ENCODE results near the gene ING1. TPM values are rescaled to one million over a fixed set of nuclear protein-coding genes. Genes with fewer than 3 reads are reported as not detected.
A peak's percentile ranks its signal among the peaks of the same experiment; 100 is the strongest.
"Not testable (repeated sequence)": the region's sequence is repeated elsewhere in the genome, so short reads cannot be mapped to it uniquely, and the experiment has no call there.

Gene ING1
- 13.4 and 19.1 TPM in 2 replicates for total RNA-seq

- no peaks in the 10 kb centered on the region for H3K27me3 ChIP-seq (ENCODE audit: control insufficient read depth, insufficient read depth, low read length)
- FAIRE-seq, result no peak
- DNase-seq (ENCODE audit: low read depth), result no peak
These were observed at the start of gene ING1 for GRCh38 chr13:110713642-110713952. Gene ING1, plus strand, starts transcription at chr13:110713700. Its CDS starts 450 bp downstream, at chr13:110714150.

GRCh38 chr13:110664041-110664440, 49.5 kb upstream of the ING1 start:
- no peaks in the 10 kb centered on the region for H3K27me3 ChIP-seq (ENCODE audit: control insufficient read depth, insufficient read depth, low read length)
- TF ChIP-seq CTCF (IDR thresholded peaks at IDR 0.05; ENCODE audit: insufficient read depth, low read length, severe bottlenecking), result no peak
- DNase-seq (ENCODE audit: low read depth), result no peak
- H3K4me3 ChIP-seq (ENCODE audit: low read depth, low read length), result no peak overlapping the region
- no peak for FAIRE-seq
- peaks cover 21% of the 10 kb centered on the region for H3K36me3 ChIP-seq (ENCODE audit: control insufficient read depth, insufficient read depth, low read length)

More at GRCh38 chr13:110713642-110713952, at the start of gene ING1:
- Histone ChIP-seq H3K4me3 (ENCODE audit: low read depth, low read length) (peak within 1 kb of the TSS; percentile 80), H3K36me3 (ENCODE audit: control insufficient read depth, insufficient read depth, low read length) (no peaks in the 10 kb centered on the region)
- TF ChIP-seq CTCF (IDR thresholded peaks at IDR 0.05; ENCODE audit: insufficient read depth, low read length, severe bottlenecking), result no peak

- no peak overlapping the region for H3K4me3 ChIP-seq (ENCODE audit: low read depth, low read length)
- H3K36me3 ChIP-seq (ENCODE audit: control insufficient read depth, insufficient read depth, low read length), result peaks cover 21% of the 10 kb centered on the region
- DNase-seq (ENCODE audit: low read depth) (no peak), FAIRE-seq (no peak)
- no peaks in the 10 kb centered on the region for H3K27me3 ChIP-seq (ENCODE audit: control insufficient read depth, insufficient read depth, low read length)
- no peak for TF ChIP-seq CTCF (IDR thresholded peaks at IDR 0.05; ENCODE audit: insufficient read depth, low read length, severe bottlenecking)
These were observed 48.8 kb upstream of the ING1 start for GRCh38 chr13:110664673-110665072.

GRCh38 chr13:110665491-110666254, 47.8 kb upstream of the ING1 start:
- DNase-seq (ENCODE audit: low read depth), result no peak
- Histone ChIP-seq H3K36me3 (ENCODE audit: control insufficient read depth, insufficient read depth, low read length) (peaks cover 21% of the 10 kb centered on the region), H3K27me3 (ENCODE audit: control insufficient read depth, insufficient read depth, low read length) (no peaks in the 10 kb centered on the region), H3K4me3 (ENCODE audit: low read depth, low read length) (no peak overlapping the region)
- no peak for TF ChIP-seq CTCF (IDR thresholded peaks at IDR 0.05; ENCODE audit: insufficient read depth, low read length, severe bottlenecking)
- FAIRE-seq, result peak; percentile 32

GRCh38 chr13:110666255-110666533, 47.3 kb upstream of the ING1 start:
- Histone ChIP-seq H3K36me3 (ENCODE audit: control insufficient read depth, insufficient read depth, low read length) (peaks cover 21% of the 10 kb centered on the region), H3K4me3 (ENCODE audit: low read depth, low read length) (no peak overlapping the region), H3K27me3 (ENCODE audit: control insufficient read depth, insufficient read depth, low read length) (no peaks in the 10 kb centered on the region)
- FAIRE-seq, result no peak
- TF ChIP-seq CTCF (IDR thresholded peaks at IDR 0.05; ENCODE audit: insufficient read depth, low read length, severe bottlenecking), result no peak
- no peak for DNase-seq (ENCODE audit: low read depth)

- H3K36me3 ChIP-seq (ENCODE audit: control insufficient read depth, insufficient read depth, low read length), result peaks cover 7% of the 10 kb centered on the region
These were observed 44.5 kb upstream of the ING1 start for GRCh38 chr13:110669036-110669435.

GRCh38 chr13:110669814-110670213, 43.7 kb upstream of the ING1 start:
- H3K36me3 ChIP-seq (ENCODE audit: control insufficient read depth, insufficient read depth, low read length); H3K4me3 ChIP-seq (ENCODE audit: low read depth, low read length); DNase-seq (ENCODE audit: low read depth); FAIRE-seq; H3K27me3 ChIP-seq (ENCODE audit: control insufficient read depth, insufficient read depth, low read length): not testable (repeated sequence)

More at GRCh38 chr13:110669036-110669435, 44.5 kb upstream of the ING1 start:
- no peak overlapping the region for H3K4me3 ChIP-seq (ENCODE audit: low read depth, low read length)
- no peak for DNase-seq (ENCODE audit: low read depth)
- TF ChIP-seq CTCF (IDR thresholded peaks at IDR 0.05; ENCODE audit: insufficient read depth, low read length, severe bottlenecking), result no peak
- H3K27me3 ChIP-seq (ENCODE audit: control insufficient read depth, insufficient read depth, low read length), result no peaks in the 10 kb centered on the region
- FAIRE-seq, result no peak

All from bronchial epithelial cell (primary cell).